GM13977 (cell line): Measurements from ENCODE around the gene MAT2A.
A peak's percentile ranks its signal among the peaks of the same experiment; 100 is the strongest.

Experiments used
- DNase-seq: peaks from one replicate; pipeline ENCODE4 v3.0.0; 2012; ENCODE audit warnings: low spot score
- CTCF ChIP-seq: IDR thresholded peaks from 2 replicates; pipeline ENCODE4 v1.5.1; 2012; ENCODE audit warnings: mild to moderate bottlenecking, control low read depth; ENCODE audit not compliant: insufficient read depth; ENCODE audit errors: extremely low read depth, missing control alignments
- in situ Hi-C: fragments of 300-500 bp; cut with MboI; formaldehyde crosslinking; loops from one replicate; pipeline ENCODE4 v1.12.0; 2022; ENCODE audit warnings: low sequenced_read_pairs, low pct_unique_long_range_greater_than_20kb, mixed read lengths, inconsistent platforms; ENCODE audit not compliant: unreplicated experiment

Gene MAT2A

GRCh38 chr2:85564144-85564563, 25.2 kb downstream of the MAT2A start:
- no peak for TF ChIP-seq CTCF
- in situ Hi-C loops = no loop called here
- DNase-seq = no peak

- no peak for TF ChIP-seq CTCF
- in situ Hi-C loops = no loop called here
- DNase-seq = no peak
Measured at GRCh38 chr2:85566265-85566664, 27.3 kb downstream of the MAT2A start.

- in situ Hi-C loops = no loop called here
- no peak for DNase-seq
- TF ChIP-seq CTCF = no peak
Measured at GRCh38 chr2:85575739-85576138, 36.8 kb downstream of the MAT2A start.

- in situ Hi-C loops = no loop called here
- TF ChIP-seq CTCF = no peak
- no peak for DNase-seq
Measured at GRCh38 chr2:85577063-85577385, 38.1 kb downstream of the MAT2A start.

GRCh38 chr2:85577386-85578242, 38.6 kb downstream of the MAT2A start, which contains the start of gene VAMP8:
VAMP8 (plus strand) TSS chr2:85577586; CDS start chr2:85577647, 61 bp downstream.
- no peak for TF ChIP-seq CTCF
- peak; percentile 73 for DNase-seq
- in situ Hi-C loops = no loop called here

- no peak for TF ChIP-seq CTCF
- in situ Hi-C loops = no loop called here
- peak; percentile 43 for DNase-seq
Measured at GRCh38 chr2:85578243-85579180, 39.5 kb downstream of the MAT2A start.
